Kidney epithelial cell (primary cell): ENCODE results near the gene C4orf50. TPM values are rescaled to one million over a fixed set of nuclear protein-coding genes. Genes with fewer than 3 reads are reported as not detected.

Source experiments
- DNase-seq: peaks from one replicate; pipeline ENCODE4 v3.0.0-alpha.2; 2010; ENCODE audit warnings: low read depth
- H3K27me3 ChIP-seq: 2 replicates; pipeline ENCODE4 v1.6.0; 2011; ENCODE audit warnings: low read length; ENCODE audit not compliant: control insufficient read depth, insufficient read depth
- H3K36me3 ChIP-seq: 2 replicates; pipeline ENCODE4 v1.5.1; 2011; ENCODE audit warnings: low read length; ENCODE audit not compliant: control insufficient read depth, insufficient read depth
- H3K4me3 ChIP-seq: 2 replicates; pipeline ENCODE4 v1.5.1; 2011; ENCODE audit warnings: low read depth, mild to moderate bottlenecking, control low read depth, low read length
- total RNA-seq: library from RNA; depleted of rRNA; stranded (reverse); fragments of >200 nt; gene quantifications from 2 replicates; pipeline ENCODE4 v1.2.3, GENCODE V29; 2015
- TF ChIP-seq, protein P1 (sequence below): IDR thresholded peaks from 2 replicates; pipeline ENCODE4 v1.5.1; 2011; ENCODE audit warnings: mild to moderate bottlenecking, moderate library complexity, low read length, control low read depth, inconsistent platforms; ENCODE audit not compliant: insufficient read depth, poor library complexity, severe bottlenecking

C4orf50 gene
- total RNA-seq, 1 donor from 2014 or later, result not detected

DNA sequence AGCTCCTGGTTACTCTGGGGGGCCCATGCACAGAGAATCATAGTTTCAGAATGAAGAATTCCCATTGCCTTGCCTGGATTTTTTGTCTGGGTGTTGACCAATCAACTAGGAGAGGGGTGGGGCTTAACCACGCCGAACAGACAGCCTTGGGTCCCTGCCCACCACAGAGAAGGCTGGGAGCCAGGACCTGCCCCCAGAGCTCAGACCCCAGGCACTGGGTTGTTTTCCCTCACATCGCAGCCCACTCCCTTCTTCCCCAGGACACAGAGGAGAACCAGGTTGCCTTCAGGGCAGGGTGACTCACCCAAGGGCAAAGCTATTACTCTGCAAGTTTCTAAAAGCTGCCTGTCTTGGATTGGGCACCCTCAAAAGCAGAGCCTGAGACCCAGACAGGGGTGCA is 102.0 kb downstream of the C4orf50 start:
- H3K27me3 ChIP-seq, result no peaks in the 10 kb centered on the region
- H3K4me3 ChIP-seq, result no peak overlapping the region
- no peak for DNase-seq
- TF ChIP-seq, protein P1, sequence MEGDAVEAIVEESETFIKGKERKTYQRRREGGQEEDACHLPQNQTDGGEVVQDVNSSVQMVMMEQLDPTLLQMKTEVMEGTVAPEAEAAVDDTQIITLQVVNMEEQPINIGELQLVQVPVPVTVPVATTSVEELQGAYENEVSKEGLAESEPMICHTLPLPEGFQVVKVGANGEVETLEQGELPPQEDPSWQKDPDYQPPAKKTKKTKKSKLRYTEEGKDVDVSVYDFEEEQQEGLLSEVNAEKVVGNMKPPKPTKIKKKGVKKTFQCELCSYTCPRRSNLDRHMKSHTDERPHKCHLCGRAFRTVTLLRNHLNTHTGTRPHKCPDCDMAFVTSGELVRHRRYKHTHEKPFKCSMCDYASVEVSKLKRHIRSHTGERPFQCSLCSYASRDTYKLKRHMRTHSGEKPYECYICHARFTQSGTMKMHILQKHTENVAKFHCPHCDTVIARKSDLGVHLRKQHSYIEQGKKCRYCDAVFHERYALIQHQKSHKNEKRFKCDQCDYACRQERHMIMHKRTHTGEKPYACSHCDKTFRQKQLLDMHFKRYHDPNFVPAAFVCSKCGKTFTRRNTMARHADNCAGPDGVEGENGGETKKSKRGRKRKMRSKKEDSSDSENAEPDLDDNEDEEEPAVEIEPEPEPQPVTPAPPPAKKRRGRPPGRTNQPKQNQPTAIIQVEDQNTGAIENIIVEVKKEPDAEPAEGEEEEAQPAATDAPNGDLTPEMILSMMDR, result no peak
- H3K36me3 ChIP-seq, result no peaks in the 10 kb centered on the region

- H3K4me3 ChIP-seq, result no peak overlapping the region
- no peaks in the 10 kb centered on the region for H3K27me3 ChIP-seq
- no peak for DNase-seq
- TF ChIP-seq, protein P1, result no peak
- no peaks in the 10 kb centered on the region for H3K36me3 ChIP-seq
Observed at GRCh38 chr4:5913454-5913853, 104.8 kb downstream of the C4orf50 start.

GRCh38 chr4:5912614-5913019 is 105.6 kb downstream of the C4orf50 start:
- Histone ChIP-seq H3K36me3 (no peaks in the 10 kb centered on the region), H3K27me3 (no peaks in the 10 kb centered on the region), H3K4me3 (no peak overlapping the region)
- TF ChIP-seq, protein P1, result no peak
- DNase-seq, result no peak

GRCh38 chr4:5908876-5909427 is 109.3 kb downstream of the C4orf50 start:
- H3K36me3 ChIP-seq, result no peaks in the 10 kb centered on the region
- no peak overlapping the region for H3K4me3 ChIP-seq
- peaks cover 2% of the 10 kb centered on the region for H3K27me3 ChIP-seq
- no peak for DNase-seq
- TF ChIP-seq, protein P1, result no peak

GRCh38 chr4:5906191-5906590 is 112.0 kb downstream of the C4orf50 start:
- TF ChIP-seq, protein P1, result no peak
- peaks cover 2% of the 10 kb centered on the region for H3K27me3 ChIP-seq
- DNase-seq, result no peak
- no peaks in the 10 kb centered on the region for H3K36me3 ChIP-seq
- H3K4me3 ChIP-seq, result no peak overlapping the region

- Histone ChIP-seq H3K4me3 (no peak overlapping the region), H3K27me3 (peaks cover 3% of the 10 kb centered on the region), H3K36me3 (no peaks in the 10 kb centered on the region)
- TF ChIP-seq, protein P1, result no peak
- no peak for DNase-seq
Observed at GRCh38 chr4:5905714-5906113, 112.5 kb downstream of the C4orf50 start.
